AG04450 (cell line): ENCODE results near the gene SPRED2. TPM values are rescaled to one million over a fixed set of nuclear protein-coding genes. Genes with fewer than 3 reads are reported as not detected.

Experiments used
- CTCF ChIA-PET: fragments of 300-600, 350-600 bp; formaldehyde crosslinking; extraction: SDS; loops from one replicate; lab custom pipeline; 2022; ENCODE audit warnings: antibody characterized with exemption, inconsistent platforms; lab: Charles Lee
- POLR2A ChIA-PET: fragments of 350-600 bp; formaldehyde crosslinking; extraction: SDS; loops from one replicate; lab custom pipeline; 2021; ENCODE audit warnings: antibody characterized with exemption, inconsistent platforms; lab: Yijun Ruan, JAX
- DNase-seq: peaks from one replicate; pipeline ENCODE4 v3.0.0-alpha.2; 2011; ENCODE audit warnings: low read depth, low spot score
- H3K27ac ChIP-seq: one replicate; pipeline ENCODE4 v1.5.1; 2012; ENCODE audit warnings: low read depth, low read length, control low read depth
- H3K27me3 ChIP-seq: one replicate; pipeline ENCODE4 v1.6.0; 2012; ENCODE audit warnings: low read length; ENCODE audit not compliant: control insufficient read depth, insufficient read depth
- H3K4me3 ChIP-seq: 2 replicates; pipeline ENCODE4 v1.5.1; 2011; ENCODE audit warnings: mild to moderate bottlenecking, low read depth, low read length, control low read depth
- H3K9me3 ChIP-seq: 2 replicates; pipeline ENCODE4 v1.5.1; 2012; ENCODE audit warnings: low read length; ENCODE audit not compliant: control insufficient read depth, insufficient read depth
- CTCF ChIP-seq: IDR thresholded peaks from 2 replicates; pipeline ENCODE4 v1.5.1; 2011; ENCODE audit warnings: low read depth, low read length, control low read depth, inconsistent platforms
- polyA plus RNA-seq: library from polyadenylated mRNA; depleted of rRNA; stranded (reverse); fragments of >200 nt; gene quantifications from 2 replicates; pipeline ENCODE4 v1.2.3, GENCODE V29; 2011

The SPRED2 gene
- polyA plus RNA-seq, 1 experiment, result 18.6 TPM

- H3K4me3 ChIP-seq, result no peak overlapping the region
- H3K27me3 ChIP-seq, result no peaks in the 10 kb centered on the region
- no peak overlapping the region for H3K27ac ChIP-seq
- CTCF ChIA-PET, result no interaction called here
- TF ChIP-seq CTCF, result no peak
- no peaks in the 10 kb centered on the region for H3K9me3 ChIP-seq
- DNase-seq, result no peak
- POLR2A ChIA-PET, result no interaction called here
Observed at GRCh38 chr2:65389476-65389875, 42.9 kb downstream of the SPRED2 start.

GRCh38 chr2:65388596-65389390, 43.6 kb downstream of the SPRED2 start:
- Histone ChIP-seq H3K9me3 (no peaks in the 10 kb centered on the region), H3K27me3 (no peaks in the 10 kb centered on the region), H3K27ac (no peak overlapping the region), H3K4me3 (no peak overlapping the region)
- DNase-seq, result no peak
- POLR2A ChIA-PET, result no interaction called here
- CTCF ChIA-PET, result no interaction called here
- TF ChIP-seq CTCF, result no peak

GRCh38 chr2:65388051-65388531, 44.3 kb downstream of the SPRED2 start:
- ChIA-PET POLR2A (no interaction called here), CTCF (no interaction called here)
- Histone ChIP-seq H3K4me3 (no peak overlapping the region), H3K27me3 (no peaks in the 10 kb centered on the region), H3K27ac (no peak overlapping the region), H3K9me3 (no peaks in the 10 kb centered on the region)
- TF ChIP-seq CTCF, result no peak
- DNase-seq, result no peak

- Histone ChIP-seq H3K9me3 (no peaks in the 10 kb centered on the region), H3K27me3 (no peaks in the 10 kb centered on the region), H3K27ac (no peak overlapping the region), H3K4me3 (no peak overlapping the region)
- TF ChIP-seq CTCF, result no peak
- ChIA-PET POLR2A (interaction anchor here (1.2 kb wide), 2 partner anchors 19 to 66 kb away, joined by 3 to 4 read pairs; no protein-coding TSS in a partner anchor), CTCF (interaction anchor here (0.7 kb wide), 2 partner anchors 14 to 122 kb away, joined by 3 read pairs; no protein-coding TSS in a partner anchor)
- DNase-seq, result no peak
Observed at GRCh38 chr2:65386989-65387388, 45.4 kb downstream of the SPRED2 start.

- DNase-seq, result no peak
Observed at GRCh38 chr2:65386344-65386743, 46.1 kb downstream of the SPRED2 start.

More at GRCh38 chr2:65386344-65386743, 46.1 kb downstream of the SPRED2 start:
- CTCF ChIA-PET, result interaction anchor here (0.7 kb wide), 2 partner anchors 121 to 123 kb away, joined by 3 to 4 read pairs; no protein-coding TSS in a partner anchor
- no peak overlapping the region for H3K4me3 ChIP-seq
- no peaks in the 10 kb centered on the region for H3K9me3 ChIP-seq
- POLR2A ChIA-PET, result interaction anchor here (1.2 kb wide), 2 partner anchors 19 to 66 kb away, joined by 3 to 4 read pairs; no protein-coding TSS in a partner anchor
- H3K27ac ChIP-seq, result no peak overlapping the region
- TF ChIP-seq CTCF, result no peak
- no peaks in the 10 kb centered on the region for H3K27me3 ChIP-seq
